HG02798 (cell line): ENCODE measurements around the gene LGALSL.

Source experiments
- ATAC-seq: cut with Tn5 transposase; IDR thresholded peaks from one replicate; pipeline ENCODE4 v1.9.1; 2021; ENCODE audit warnings: mild to moderate bottlenecking; ENCODE audit not compliant: unreplicated experiment, poor library complexity

The LGALSL gene

GRCh38 chr2:64453770-64454385, at the start of gene LGALSL:
LGALSL (plus strand) TSS chr2:64454162; CDS start chr2:64454546, 384 bp downstream.
- ATAC-seq = peak; percentile 77

GRCh38 chr2:64404743-64405142, 49.2 kb upstream of the LGALSL start:
- ATAC-seq = no peak

- no peak for ATAC-seq
Measured at GRCh38 chr2:64405581-64406406, 48.2 kb upstream of the LGALSL start.

- no peak for ATAC-seq
Measured at GRCh38 chr2:64406407-64406774, 47.6 kb upstream of the LGALSL start.

- ATAC-seq = no peak
Measured at GRCh38 chr2:64408031-64408430, 45.9 kb upstream of the LGALSL start.

GRCh38 chr2:64410671-64411070, 43.3 kb upstream of the LGALSL start:
- no peak for ATAC-seq

GRCh38 chr2:64412671-64413070, 41.3 kb upstream of the LGALSL start:
- no peak for ATAC-seq

- ATAC-seq = no peak
Measured at GRCh38 chr2:64414736-64415435, 39.1 kb upstream of the LGALSL start.

GRCh38 chr2:64417624-64418023, 36.3 kb upstream of the LGALSL start:
- no peak for ATAC-seq

GRCh38 chr2:64419596-64420165, 34.3 kb upstream of the LGALSL start:
- ATAC-seq = no peak

- no peak for ATAC-seq
Measured at GRCh38 chr2:64420677-64421076, 33.3 kb upstream of the LGALSL start.

- no peak for ATAC-seq
Measured at GRCh38 chr2:64421201-64421600, 32.8 kb upstream of the LGALSL start.

- no peak for ATAC-seq
Measured at GRCh38 chr2:64422466-64422865, 31.5 kb upstream of the LGALSL start.

- no peak for ATAC-seq
Measured at GRCh38 chr2:64423303-64423702, 30.7 kb upstream of the LGALSL start.

- ATAC-seq = no peak
Measured at GRCh38 chr2:64424416-64424987, 29.5 kb upstream of the LGALSL start.

- ATAC-seq = no peak
Measured at GRCh38 chr2:64426183-64426952, 27.6 kb upstream of the LGALSL start.

- ATAC-seq = no peak
Measured at GRCh38 chr2:64434039-64434657, 19.8 kb upstream of the LGALSL start.

- no peak for ATAC-seq
Measured at GRCh38 chr2:64437883-64438282, 16.1 kb upstream of the LGALSL start.

- ATAC-seq = no peak
Measured at GRCh38 chr2:64439194-64439593, 14.8 kb upstream of the LGALSL start.
